KMS-11 (cell line): ENCODE measurements around the gene PHTF2.

Experiments
- H2AFZ ChIP-seq: fragments of 200-600 bp; sonication (generic); 2 replicates; pipeline ENCODE4 v1.6.1; 2016; ENCODE audit warnings: antibody characterized with exemption, mixed run types, low read depth
- H3K27ac ChIP-seq: fragments of 200-600 bp; sonication (generic); 2 replicates; pipeline ENCODE4 v1.6.1; 2016; ENCODE audit warnings: mild to moderate bottlenecking, mixed run types
- H3K27me3 ChIP-seq: fragments of 200-600 bp; sonication (generic); 2 replicates; pipeline ENCODE4 v1.6.1; 2017; ENCODE audit warnings: mild to moderate bottlenecking, low read depth, mixed run types, moderate library complexity; ENCODE audit not compliant: insufficient read depth
- H3K36me3 ChIP-seq: fragments of 200-600 bp; sonication (generic); 2 replicates; pipeline ENCODE4 v1.6.1; 2017; ENCODE audit warnings: mild to moderate bottlenecking, mixed run types; ENCODE audit not compliant: insufficient read depth
- H3K4me1 ChIP-seq: fragments of 200-600 bp; sonication (generic); 2 replicates; pipeline ENCODE4 v1.6.1; 2016; ENCODE audit warnings: mild to moderate bottlenecking, low read depth, mixed run types; ENCODE audit not compliant: poor library complexity, severe bottlenecking
- H3K4me2 ChIP-seq: fragments of 200-600 bp; sonication (generic); 2 replicates; pipeline ENCODE4 v1.7.0; 2016; ENCODE audit warnings: mild to moderate bottlenecking, mixed run types
- H3K4me3 ChIP-seq: fragments of 200-600 bp; sonication (generic); IDR thresholded peaks from 2 replicates; pipeline ENCODE4 v1.6.1; 2017; ENCODE audit warnings: low read depth, low read length, mixed read lengths; ENCODE audit not compliant: insufficient read depth
- H3K79me2 ChIP-seq: fragments of 200-600 bp; sonication (generic); 2 replicates; pipeline ENCODE4 v1.6.1; 2016; ENCODE audit warnings: low read depth, mixed run types; ENCODE audit not compliant: insufficient read depth
- H3K9ac ChIP-seq: fragments of 200-600 bp; sonication (generic); 2 replicates; pipeline ENCODE4 v1.6.1; 2016; ENCODE audit warnings: mild to moderate bottlenecking, mixed run types
- H4K20me1 ChIP-seq: fragments of 200-600 bp; sonication (generic); 2 replicates; pipeline ENCODE4 v1.6.1; 2016; ENCODE audit warnings: mild to moderate bottlenecking, mixed run types; ENCODE audit not compliant: insufficient read depth
- TF ChIP-seq, protein P1 (sequence below): fragments of 200-600 bp; sonication (generic); conservative IDR thresholded peaks from 2 replicates; pipeline ENCODE4 v1.6.1; 2017; ENCODE audit warnings: low read depth, mild to moderate bottlenecking, antibody characterized with exemption, low read length, moderate library complexity, mixed read lengths

Gene PHTF2

GRCh38 chr7:77806425-77806824 is 7.9 kb downstream of the PHTF2 start:
- TF ChIP-seq, protein P1, sequence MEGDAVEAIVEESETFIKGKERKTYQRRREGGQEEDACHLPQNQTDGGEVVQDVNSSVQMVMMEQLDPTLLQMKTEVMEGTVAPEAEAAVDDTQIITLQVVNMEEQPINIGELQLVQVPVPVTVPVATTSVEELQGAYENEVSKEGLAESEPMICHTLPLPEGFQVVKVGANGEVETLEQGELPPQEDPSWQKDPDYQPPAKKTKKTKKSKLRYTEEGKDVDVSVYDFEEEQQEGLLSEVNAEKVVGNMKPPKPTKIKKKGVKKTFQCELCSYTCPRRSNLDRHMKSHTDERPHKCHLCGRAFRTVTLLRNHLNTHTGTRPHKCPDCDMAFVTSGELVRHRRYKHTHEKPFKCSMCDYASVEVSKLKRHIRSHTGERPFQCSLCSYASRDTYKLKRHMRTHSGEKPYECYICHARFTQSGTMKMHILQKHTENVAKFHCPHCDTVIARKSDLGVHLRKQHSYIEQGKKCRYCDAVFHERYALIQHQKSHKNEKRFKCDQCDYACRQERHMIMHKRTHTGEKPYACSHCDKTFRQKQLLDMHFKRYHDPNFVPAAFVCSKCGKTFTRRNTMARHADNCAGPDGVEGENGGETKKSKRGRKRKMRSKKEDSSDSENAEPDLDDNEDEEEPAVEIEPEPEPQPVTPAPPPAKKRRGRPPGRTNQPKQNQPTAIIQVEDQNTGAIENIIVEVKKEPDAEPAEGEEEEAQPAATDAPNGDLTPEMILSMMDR = no peak
- no peaks in the 10 kb centered on the region for H3K36me3 ChIP-seq
- peaks cover 57% of the 10 kb centered on the region; the same call in 1 of the 2 replicates for H3K79me2 ChIP-seq
- peaks cover 17% of the 10 kb centered on the region for H3K4me1 ChIP-seq
- H3K9ac ChIP-seq = no peak overlapping the region
- no peak overlapping the region for H2AFZ ChIP-seq
- H4K20me1 ChIP-seq = no peaks in the 10 kb centered on the region
- H3K27me3 ChIP-seq = no peaks in the 10 kb centered on the region
- no peak overlapping the region for H3K4me3 ChIP-seq
- H3K27ac ChIP-seq = no peak overlapping the region
- H3K4me2 ChIP-seq = no peak overlapping the region

DNA sequence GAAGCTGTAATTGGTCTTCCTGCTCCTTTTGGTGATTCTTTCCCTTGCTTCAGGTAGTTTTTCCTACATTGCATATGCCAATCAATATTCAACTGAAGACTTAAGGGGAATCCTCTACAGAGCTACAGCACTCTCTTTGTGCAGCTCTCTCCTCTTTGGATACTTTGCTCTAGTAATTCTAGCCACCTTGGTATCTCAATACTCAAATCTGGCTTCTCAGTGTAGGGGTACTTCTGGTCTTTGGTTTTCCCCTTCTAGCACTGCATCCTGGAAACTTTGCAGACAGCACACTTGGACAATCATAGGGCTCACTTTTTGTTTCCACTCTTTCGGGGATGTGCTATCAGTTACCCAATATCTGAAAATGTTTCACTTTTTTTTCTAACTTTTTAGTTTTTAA is 9.9 kb downstream of the PHTF2 start:
- Histone ChIP-seq H4K20me1 (no peaks in the 10 kb centered on the region), H3K79me2 (peaks cover 55% of the 10 kb centered on the region; the same call in 1 of the 2 replicates), H3K27ac (no peak overlapping the region), H2AFZ (no peak overlapping the region), H3K36me3 (no peaks in the 10 kb centered on the region), H3K27me3 (no peaks in the 10 kb centered on the region), H3K4me2 (no peak overlapping the region), H3K9ac (no peak overlapping the region), H3K4me3 (no peak overlapping the region), H3K4me1 (peaks cover 6% of the 10 kb centered on the region)
- TF ChIP-seq, protein P1 = no peak

DNA sequence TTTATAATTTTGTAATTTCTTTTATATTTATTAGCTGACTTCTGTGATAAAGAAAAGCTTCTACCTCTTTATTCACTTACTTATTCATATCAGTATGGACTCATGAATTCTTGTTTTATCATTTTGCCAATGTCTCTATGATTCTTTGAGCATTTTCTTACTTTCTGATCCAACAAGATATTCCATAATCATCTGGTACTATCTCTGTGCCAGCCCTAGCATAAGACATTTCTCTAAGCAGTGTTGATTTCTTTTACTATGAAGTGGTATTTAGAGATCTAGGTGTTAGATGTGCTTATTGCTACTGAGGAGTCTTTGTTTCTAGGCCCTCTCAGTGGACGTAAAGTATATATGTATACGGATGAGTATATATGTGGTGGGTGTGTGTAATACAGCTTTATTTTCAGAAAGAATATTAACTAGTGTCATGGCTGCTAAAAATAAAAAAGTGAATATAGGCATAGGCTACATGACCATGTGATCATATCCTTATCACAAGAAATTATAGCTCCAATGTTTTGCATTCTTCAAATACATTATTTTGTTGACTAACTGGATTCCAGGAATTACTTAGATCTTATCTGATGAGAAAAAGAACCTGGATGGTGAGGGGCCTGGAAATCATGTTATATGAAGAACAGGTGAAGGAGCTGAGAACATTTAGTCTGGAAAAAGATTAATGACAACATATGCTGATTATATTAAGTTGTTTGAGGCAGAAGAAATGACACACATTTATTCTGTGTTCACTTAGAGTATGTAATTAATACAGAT is 13.1 kb downstream of the PHTF2 start:
- H3K4me3 ChIP-seq = no peak overlapping the region
- no peak overlapping the region for H3K9ac ChIP-seq
- H4K20me1 ChIP-seq = no peaks in the 10 kb centered on the region
- no peak overlapping the region for H3K27ac ChIP-seq
- H2AFZ ChIP-seq = no peak overlapping the region
- H3K4me1 ChIP-seq = no peaks in the 10 kb centered on the region
- H3K36me3 ChIP-seq = no peaks in the 10 kb centered on the region
- H3K79me2 ChIP-seq = peaks cover 30% of the 10 kb centered on the region; the same call in 1 of the 2 replicates
- TF ChIP-seq, protein P1 = no peak
- no peak overlapping the region for H3K4me2 ChIP-seq
- H3K27me3 ChIP-seq = no peaks in the 10 kb centered on the region

GRCh38 chr7:77812290-77812685 is 13.7 kb downstream of the PHTF2 start:
- H3K9ac ChIP-seq = no peak overlapping the region
- H3K27ac ChIP-seq = no peak overlapping the region
- H3K4me3 ChIP-seq = no peak overlapping the region
- no peaks in the 10 kb centered on the region for H3K4me1 ChIP-seq
- no peaks in the 10 kb centered on the region for H3K27me3 ChIP-seq
- H3K36me3 ChIP-seq = no peaks in the 10 kb centered on the region
- TF ChIP-seq, protein P1 = no peak
- no peak overlapping the region for H3K4me2 ChIP-seq
- H2AFZ ChIP-seq = no peak overlapping the region
- H3K79me2 ChIP-seq = peaks cover 30% of the 10 kb centered on the region; the same call in 1 of the 2 replicates
- H4K20me1 ChIP-seq = no peaks in the 10 kb centered on the region
